H1 (cell line): Measurements from ENCODE around the gene HMCN2. TPM values are rescaled to one million over a fixed set of nuclear protein-coding genes. Genes with fewer than 3 reads are reported as not detected.

Experiments used
- CTCF ChIA-PET: fragments of 300-600 bp; sonication (Branson Sonifier 250); formaldehyde crosslinking; loops from one replicate; lab custom pipeline; 2021; ENCODE audit not compliant: partially characterized antibody; lab: Charles Lee
- POLR2A ChIA-PET: fragments of 300-600 bp; sonication (Branson Sonifier 250); formaldehyde crosslinking; loops from one replicate; lab custom pipeline; 2021; ENCODE audit warnings: inconsistent platforms; ENCODE audit not compliant: partially characterized antibody; lab: Charles Lee
- DNase-seq, 2 experiments: peaks; one replicate each; pipeline versions ENCODE4 v3.0.0 to v3.0.0-alpha.2; 2010 to 2022; ENCODE audit warnings: low spot score in 2 of 2, low read depth in 1 of 2, mixed read lengths in 1 of 2
- FAIRE-seq: peaks from 2 replicates; lab custom pipeline; 2011; peaks lifted over from hg19 to GRCh38; lab: Jason Lieb, UNC
- H2AFZ ChIP-seq: 2 replicates; pipeline ENCODE4 v1.8.1; 2012; ENCODE audit warnings: low read length, inconsistent platforms
- H2AK5ac ChIP-seq: 2 replicates; pipeline ENCODE4 v1.6.1; 2013; ENCODE audit warnings: low read depth, low read length
- H2BK120ac ChIP-seq: replicated peaks from 2 replicates; pipeline ENCODE3; 2013; ENCODE audit warnings: low read depth, low read length, inconsistent platforms
- H2BK12ac ChIP-seq: 2 replicates; pipeline ENCODE4 v1.6.1; 2013; ENCODE audit warnings: low read depth, low read length
- H2BK15ac ChIP-seq: 2 replicates; pipeline ENCODE4 v1.6.1; 2013; ENCODE audit warnings: low read length
- H2BK20ac ChIP-seq: 2 replicates; pipeline ENCODE4 v1.6.1; 2013; ENCODE audit warnings: low read length
- H2BK5ac ChIP-seq: 2 replicates; pipeline ENCODE4 v1.6.1; 2013; ENCODE audit warnings: low read depth, low read length
- H3K14ac ChIP-seq: 2 replicates; pipeline ENCODE4 v1.6.1; 2013; ENCODE audit warnings: inconsistent platforms; ENCODE audit not compliant: insufficient read length
- H3K18ac ChIP-seq: 2 replicates; pipeline ENCODE4 v1.6.1; 2013; ENCODE audit warnings: low read length; ENCODE audit errors: extremely low read depth
- H3K23ac ChIP-seq: 2 replicates; pipeline ENCODE4 v1.6.1; 2013; ENCODE audit warnings: inconsistent platforms; ENCODE audit not compliant: insufficient read length
- H3K23me2 ChIP-seq: 2 replicates; pipeline ENCODE4 v1.6.1; 2013; ENCODE audit warnings: low read depth, low read length
- H3K27ac ChIP-seq: 2 replicates; pipeline ENCODE4 v1.6.1; 2011; ENCODE audit warnings: low read depth, low read length, inconsistent platforms
- H3K27me3 ChIP-seq, 4 experiments: replicated peaks in 1 of 4; 1 replicate in 1 of 4; 2 replicates in 3 of 4; pipeline versions ENCODE4 v1.6.1 to v1.8.1; 2011 to 2013; ENCODE audit warnings: low read length in 3 of 4, mild to moderate bottlenecking in 3 of 4, inconsistent platforms in 2 of 4, mixed read lengths in 2 of 4, moderate library complexity in 1 of 4; ENCODE audit not compliant: control insufficient read depth in 3 of 4, insufficient read depth in 3 of 4; ENCODE audit errors: extremely low read depth in 1 of 4
- H3K36me3 ChIP-seq, 4 experiments: 2 replicates each; pipeline versions ENCODE4 v1.6.1 to v1.8.1; 2011 to 2013; ENCODE audit warnings: mild to moderate bottlenecking in 4 of 4, low read length in 3 of 4, moderate library complexity in 2 of 4, control low read depth in 1 of 4, inconsistent platforms in 1 of 4; ENCODE audit not compliant: insufficient read depth in 4 of 4, control insufficient read depth in 2 of 4
- H3K4ac ChIP-seq: replicated peaks from 2 replicates; pipeline ENCODE3; 2013; ENCODE audit warnings: low read length, low read depth, mixed read lengths, inconsistent platforms; ENCODE audit not compliant: insufficient read length
- H3K4me1 ChIP-seq, 4 experiments: replicated peaks in 1 of 4; 1 replicate in 1 of 4; 2 replicates in 3 of 4; pipeline versions ENCODE4 v1.6.1 to v1.8.1; 2011 to 2013; ENCODE audit warnings: low read length in 3 of 4, inconsistent platforms in 2 of 4, mixed read lengths in 1 of 4; ENCODE audit not compliant: insufficient read depth in 4 of 4, control insufficient read depth in 3 of 4
- H3K4me2 ChIP-seq, 2 experiments: 2 replicates each; pipeline versions ENCODE4 v1.6.1 to v1.8.1; 2011 to 2013; ENCODE audit warnings: low read depth in 2 of 2, low read length in 2 of 2, control low read depth in 1 of 2, inconsistent platforms in 1 of 2, mild to moderate bottlenecking in 1 of 2; ENCODE audit not compliant: insufficient read depth in 1 of 2
- H3K4me3 ChIP-seq, 4 experiments: fragments of 200-600, 300-600 bp in 1 of 4; sonication (generic), shearing (Covaris generic), sonication (Bioruptor Twin) in 1 of 4; 2 replicates each; pipeline versions ENCODE4 v1.5.1 to v1.8.1; 2011 to 2016; ENCODE audit warnings: low read length in 4 of 4, low read depth in 3 of 4, control low read depth in 2 of 4, inconsistent platforms in 2 of 4, mild to moderate bottlenecking in 2 of 4, mixed read lengths in 1 of 4, moderate library complexity in 1 of 4; ENCODE audit not compliant: insufficient read depth in 2 of 4; ENCODE audit errors: extremely low read depth in 1 of 4
- H3K56ac ChIP-seq: replicated peaks from 2 replicates; pipeline ENCODE3; 2013; ENCODE audit warnings: low read depth, mild to moderate bottlenecking, mixed read lengths, low read length, inconsistent platforms; ENCODE audit not compliant: insufficient read length
- H3K79me1 ChIP-seq: 2 replicates; pipeline ENCODE4 v1.6.1; 2013; ENCODE audit warnings: low read depth, low read length, control low read depth
- H3K79me2 ChIP-seq, 2 experiments: 2 replicates each; pipeline versions ENCODE4 v1.6.1 to v1.8.1; 2012 to 2013; ENCODE audit warnings: low read length in 2 of 2, mild to moderate bottlenecking in 2 of 2, inconsistent platforms in 1 of 2; ENCODE audit not compliant: insufficient read depth in 2 of 2, control insufficient read depth in 1 of 2
- H3K9ac ChIP-seq, 4 experiments: replicated peaks in 1 of 4; 1 replicate in 1 of 4; 2 replicates in 3 of 4; pipeline versions ENCODE4 v1.6.1 to v1.8.1; 2011 to 2013; ENCODE audit warnings: low read depth in 3 of 4, low read length in 3 of 4, control low read depth in 2 of 4, mild to moderate bottlenecking in 2 of 4, moderate library complexity in 2 of 4, inconsistent platforms in 1 of 4; ENCODE audit errors: extremely low read depth in 1 of 4
- H3K9me3 ChIP-seq, 2 experiments: 2 replicates each; pipeline versions ENCODE4 v1.6.1 to v1.8.1; 2012 to 2013; ENCODE audit warnings: mild to moderate bottlenecking in 2 of 2, moderate library complexity in 2 of 2, control low read depth in 1 of 2, inconsistent platforms in 1 of 2, low read depth in 1 of 2, low read length in 1 of 2, mixed read lengths in 1 of 2; ENCODE audit not compliant: insufficient read depth in 2 of 2
- H4K20me1 ChIP-seq, 2 experiments: replicated peaks in 1 of 2; 2 replicates each; pipeline versions ENCODE3 to v1.8.1; 2011 to 2013; ENCODE audit warnings: inconsistent platforms in 2 of 2, low read length in 2 of 2, mild to moderate bottlenecking in 1 of 2; ENCODE audit not compliant: insufficient read depth in 2 of 2, control insufficient read depth in 1 of 2
- H4K5ac ChIP-seq: 2 replicates; pipeline ENCODE4 v1.6.1; 2013; ENCODE audit warnings: low read length, low read depth, mixed read lengths, inconsistent platforms; ENCODE audit not compliant: insufficient read length
- H4K8ac ChIP-seq: 2 replicates; pipeline ENCODE4 v1.8.0; 2013; ENCODE audit warnings: mild to moderate bottlenecking, moderate library complexity, low read length, inconsistent platforms; ENCODE audit not compliant: insufficient read depth; ENCODE audit errors: extremely low read depth
- H4K91ac ChIP-seq: replicated peaks from 2 replicates; pipeline ENCODE3; 2013; ENCODE audit warnings: low read length, mixed read lengths, inconsistent platforms; ENCODE audit not compliant: insufficient read length
- ATF3 ChIP-seq: IDR thresholded peaks from 2 replicates; pipeline ENCODE4 v1.6.1; 2011; ENCODE audit warnings: low read depth, mild to moderate bottlenecking, low read length; ENCODE audit not compliant: insufficient read depth
- CBX5 ChIP-seq: fragments of 300-800, 300-1000 bp; sonication (generic); IDR thresholded peaks from 2 replicates; pipeline ENCODE4 v1.7.1; 2016; ENCODE audit warnings: antibody characterized with exemption, low read length, low read depth
- CHD1 ChIP-seq: IDR thresholded peaks from 2 replicates; pipeline ENCODE4 v1.6.1; 2012; ENCODE audit warnings: low read depth, low read length, improper control_type of control experiment
- CHD2 ChIP-seq: IDR thresholded peaks from 2 replicates; pipeline ENCODE4 v1.6.1; 2012; ENCODE audit warnings: low read length, improper control_type of control experiment
- CREB1 ChIP-seq: IDR thresholded peaks from 2 replicates; pipeline ENCODE4 v1.6.1; 2012; ENCODE audit warnings: inconsistent platforms
- CTBP2 ChIP-seq: IDR thresholded peaks from 2 replicates; pipeline ENCODE4 v1.7.0; 2011; ENCODE audit warnings: borderline replicate concordance, mild to moderate bottlenecking, moderate library complexity, mixed read lengths, low read length; ENCODE audit not compliant: insufficient read depth, insufficient read length
- KDM4A ChIP-seq: IDR thresholded peaks from one replicate; pipeline ENCODE4 v1.7.1; 2012; ENCODE audit warnings: low read depth, mild to moderate bottlenecking, moderate library complexity, low read length, inconsistent platforms; ENCODE audit not compliant: severe bottlenecking
- RXRA ChIP-seq: IDR thresholded peaks from 2 replicates; pipeline ENCODE4 v1.6.1; 2011; ENCODE audit warnings: low read depth, mild to moderate bottlenecking, low read length, moderate library complexity; ENCODE audit not compliant: insufficient read depth
- SAP30 ChIP-seq: fragments of 300-600 bp; sonication (generic); IDR thresholded peaks from 2 replicates; pipeline ENCODE4 v1.7.1; 2012; ENCODE audit warnings: low read length, moderate library complexity, mild to moderate bottlenecking, inconsistent platforms; ENCODE audit not compliant: insufficient read depth, insufficient replicate concordance
- SIN3A ChIP-seq, 2 experiments: IDR thresholded peaks in 1 of 2; conservative IDR thresholded peaks in 1 of 2; 2 replicates each; pipeline ENCODE4 v1.6.1; 2011 to 2012; ENCODE audit warnings: low read length in 2 of 2, improper control_type of control experiment in 1 of 2, low read depth in 1 of 2, mild to moderate bottlenecking in 1 of 2
- SUZ12 ChIP-seq: fragments of 200-600 bp; sonication (generic); IDR thresholded peaks from 2 replicates; pipeline ENCODE4 v1.6.1; 2012; ENCODE audit warnings: mild to moderate bottlenecking, inconsistent platforms, low read length, moderate library complexity, mixed read lengths
- WGBS, 2 experiments: shearing (Covaris generic) in 1 of 2; methylation state at CpG; one replicate each; pipeline versions ENCODE4 v1.1.6 to v1.1.7; 2013 to 2015; ENCODE audit warnings: low lambda C conversion rate in 2 of 2, mixed read lengths in 2 of 2, inconsistent platforms in 1 of 2, low coverage in 1 of 2, missing lambda C conversion rate in 1 of 2; ENCODE audit not compliant: insufficient replicate concordance in 2 of 2, insufficient coverage in 1 of 2, insufficient read length in 1 of 2; ENCODE audit errors: extremely low coverage in 1 of 2, missing lambda C conversion rate in 1 of 2; 5-methylcytosine and 5-hydroxymethylcytosine counted together
- polyA plus RNA-seq, 7 experiments: library from polyadenylated mRNA; depleted of rRNA in 3 of 7; stranded (reverse) in 5 of 7; unstranded in 2 of 7; fragments of >200 nt in 5 of 7; fragments of 200-250 nt in 2 of 7; gene quantifications; 1 replicate in 5 of 7; 2 replicates in 1 of 7; 4 replicates in 1 of 7; pipeline versions ENCODE4 v1.2.1 to v1.2.3, GENCODE V29; 2011 to 2013; ENCODE audit warnings: missing spikeins in 2 of 7, mixed read lengths in 2 of 7
- total RNA-seq: library from RNA; stranded (reverse); fragmentation: NEBNext Ultra II Directional; extraction: Animal tissue kit (Norgen Biotek cat#: 25700); gene quantifications from 2 replicates; pipeline ENCODE4 v1.2.1, GENCODE V29; 2021

HMCN2 gene
- total and polyA plus RNA-seq, 2 of the 8 experiments (the other 6 are each of a cell fraction or from before 2014, with no cell fraction given) = 5.0 to 9.1 TPM

DNA sequence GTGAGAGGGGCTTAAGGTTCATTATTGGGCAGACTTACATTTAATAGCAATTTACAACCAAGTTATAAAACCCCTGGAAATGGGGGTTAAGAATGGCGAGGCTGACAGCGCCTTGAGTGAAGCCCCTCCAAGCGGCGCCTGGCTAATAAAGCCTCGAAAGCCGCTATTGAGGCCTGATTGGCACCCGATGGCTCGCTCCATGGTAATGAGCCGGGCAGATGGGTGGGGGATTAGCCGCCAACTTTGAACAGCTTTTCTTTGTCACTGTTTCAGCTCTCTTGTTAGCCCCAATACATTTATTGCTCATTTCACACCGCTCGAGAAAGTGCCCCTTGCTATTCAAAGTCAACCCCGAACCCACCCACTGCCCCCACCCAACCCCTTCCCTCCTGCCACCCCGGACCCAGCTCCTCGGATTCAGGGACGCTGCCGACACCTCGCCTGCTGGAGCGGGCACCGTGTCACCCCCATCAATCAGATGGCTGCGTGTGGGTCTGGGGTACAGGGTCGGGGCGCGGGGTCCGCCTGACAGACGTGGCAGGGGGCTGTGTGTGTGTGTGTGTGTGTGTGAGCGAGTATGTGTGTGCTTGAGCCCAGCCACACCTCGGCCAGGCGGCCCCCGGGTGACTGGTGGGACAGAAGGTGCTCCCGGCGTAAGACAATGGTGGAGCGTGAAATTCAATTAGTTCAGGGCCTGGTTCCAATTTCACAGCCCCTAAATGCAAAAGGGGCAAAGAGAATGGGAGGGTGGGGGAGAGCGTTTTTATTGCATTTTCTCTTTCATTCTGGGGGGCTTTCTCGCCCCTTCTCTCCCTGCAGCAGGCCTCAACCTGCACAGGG, 213.4 kb downstream of the HMCN2 start:
- no peak overlapping the region for H3K9ac ChIP-seq
- WGBS, 2 experiments = 92% methylated on average over 30 of the region's 35 CpGs; no CpG with 5 or more reads in 1 of the 2 experiments
- no peak for DNase-seq
- H3K4me2 ChIP-seq = no peak overlapping the region
- FAIRE-seq = no peak
- no peak overlapping the region; the same call in 1 of the 2 replicates for H4K8ac ChIP-seq
- H3K79me1 ChIP-seq = no peaks in the 10 kb centered on the region
- no peak overlapping the region for H3K4ac ChIP-seq
- H3K14ac ChIP-seq = no peak overlapping the region
- no peak overlapping the region for H3K27ac ChIP-seq
- no peak overlapping the region for H3K18ac ChIP-seq
- no peak overlapping the region for H2BK20ac ChIP-seq
- H3K4me1 ChIP-seq = peaks cover 0 to 8% (median 4%) of the 10 kb centered on the region in 4 experiments; a peak in 4 of 7 replicates
- H3K27me3 ChIP-seq = no peaks in the 10 kb centered on the region
- no peak overlapping the region for H2BK12ac ChIP-seq
- no peaks in the 10 kb centered on the region for H3K79me2 ChIP-seq
- H2BK5ac ChIP-seq = no peak overlapping the region
- 0 out of 2 replicates have a peak, but pooled peaks cover 3% of the 10 kb centered on the region for H3K23me2 ChIP-seq
- no peak overlapping the region for H2BK15ac ChIP-seq
- no peak overlapping the region for H2BK120ac ChIP-seq
- H3K4me3 ChIP-seq = no peak overlapping the region
- H3K36me3 ChIP-seq = peaks cover 0 to 17% (median 3%) of the 10 kb centered on the region in 4 experiments; a peak in 3 of 8 replicates
- H4K20me1 ChIP-seq = peaks cover 2 to 3% of the 10 kb centered on the region in 2 experiments
- CTCF ChIA-PET = interaction anchor here (1.8 to 13.0 kb wide), 3 partner anchors 8 to 201 kb away, joined by 9 to 136 read pairs (median 18); no protein-coding TSS in a partner anchor
- POLR2A ChIA-PET = no interaction called here
- H2AFZ ChIP-seq = no peak overlapping the region
- no peaks in the 10 kb centered on the region for H3K9me3 ChIP-seq
- no peak overlapping the region for H4K5ac ChIP-seq
- no peak overlapping the region for H3K23ac ChIP-seq
- H2AK5ac ChIP-seq = no peak overlapping the region
- H3K56ac ChIP-seq = no peak overlapping the region
- no peak overlapping the region for H4K91ac ChIP-seq
- TF ChIP-seq CTBP2 = no peak
- TF ChIP-seq CHD1 = no peak
- no peak for TF ChIP-seq RXRA
- TF ChIP-seq KDM4A = no peak
- no peak for TF ChIP-seq CBX5
- TF ChIP-seq SUZ12 = no peak
- no peak for TF ChIP-seq CHD2
- no peak for TF ChIP-seq ATF3
- TF ChIP-seq SIN3A (conservative IDR thresholded peaks at IDR 0.05 in 1 of 2, IDR thresholded peaks at IDR 0.05 in 1 of 2; ENCODE audit: low read depth in 1 of 2, low read length in 2 of 2) = no peak
- no peak for TF ChIP-seq SAP30
- no peak for TF ChIP-seq CREB1
